GM08714 (cell line): ENCODE measurements around the gene EPGN.

ENCODE experiments used
- H3K4me3 ChIP-seq: fragments of 200-500 bp; sonication (Bioruptor generic); 2 replicates; pipeline ENCODE4 v1.5.1; 2014; ENCODE audit warnings: mild to moderate bottlenecking, low read length, inconsistent platforms
- ZNF274 ChIP-seq: IDR thresholded peaks from 2 replicates; pipeline ENCODE4 v1.6.1; 2012; ENCODE audit warnings: mild to moderate bottlenecking, low read depth, low read length

Gene EPGN

GRCh38 chr4:74308215-74308614, at the start of gene EPGN:
Gene EPGN (plus strand): TSS chr4:74308470. CDS start chr4:74308534, 64 bp downstream.
- no peak within 1 kb of the TSS for H3K4me3 ChIP-seq
- TF ChIP-seq ZNF274 = no peak

- H3K4me3 ChIP-seq = no peak overlapping the region
- no peak for TF ChIP-seq ZNF274
Observed at GRCh38 chr4:74258963-74259362, 49.3 kb upstream of the EPGN start.

GRCh38 chr4:74260036-74260435, 48.2 kb upstream of the EPGN start:
- no peak for TF ChIP-seq ZNF274
- H3K4me3 ChIP-seq = no peak overlapping the region

GRCh38 chr4:74262522-74262921, 45.7 kb upstream of the EPGN start:
- no peak for TF ChIP-seq ZNF274
- no peak overlapping the region for H3K4me3 ChIP-seq

GRCh38 chr4:74263551-74263950, 44.7 kb upstream of the EPGN start:
- no peak overlapping the region for H3K4me3 ChIP-seq
- no peak for TF ChIP-seq ZNF274

- no peak overlapping the region for H3K4me3 ChIP-seq
- TF ChIP-seq ZNF274 = no peak
Observed at GRCh38 chr4:74266081-74266480, 42.2 kb upstream of the EPGN start.

GRCh38 chr4:74267998-74268606, 40.2 kb upstream of the EPGN start:
- no peak for TF ChIP-seq ZNF274
- H3K4me3 ChIP-seq = no peak overlapping the region

GRCh38 chr4:74268643-74269042, 39.6 kb upstream of the EPGN start:
- no peak overlapping the region for H3K4me3 ChIP-seq
- TF ChIP-seq ZNF274 = no peak

- no peak overlapping the region for H3K4me3 ChIP-seq
- TF ChIP-seq ZNF274 = no peak
Observed at GRCh38 chr4:74278490-74278889, 29.8 kb upstream of the EPGN start.

- TF ChIP-seq ZNF274 = no peak
- no peak overlapping the region for H3K4me3 ChIP-seq
Observed at GRCh38 chr4:74279716-74280115, 28.6 kb upstream of the EPGN start.

GRCh38 chr4:74282926-74283325, 25.3 kb upstream of the EPGN start:
- no peak for TF ChIP-seq ZNF274
- no peak overlapping the region for H3K4me3 ChIP-seq

GRCh38 chr4:74283614-74284013, 24.7 kb upstream of the EPGN start:
- H3K4me3 ChIP-seq = no peak overlapping the region
- no peak for TF ChIP-seq ZNF274

GRCh38 chr4:74284053-74284452, 24.2 kb upstream of the EPGN start:
- no peak for TF ChIP-seq ZNF274
- H3K4me3 ChIP-seq = no peak overlapping the region

- H3K4me3 ChIP-seq = no peak overlapping the region
- TF ChIP-seq ZNF274 = no peak
Observed at GRCh38 chr4:74287164-74287563, 21.1 kb upstream of the EPGN start.

GRCh38 chr4:74287791-74288190, 20.5 kb upstream of the EPGN start:
- TF ChIP-seq ZNF274 = no peak
- no peak overlapping the region for H3K4me3 ChIP-seq

- no peak for TF ChIP-seq ZNF274
- H3K4me3 ChIP-seq = no peak overlapping the region
Observed at GRCh38 chr4:74291471-74291870, 16.8 kb upstream of the EPGN start.
